Aortic smooth muscle cell (primary cell): Measurements from ENCODE around the gene UGT2B11. TPM values are rescaled to one million over a fixed set of nuclear protein-coding genes. Genes with fewer than 3 reads are reported as not detected.

Source experiments
- total RNA-seq: library from RNA; depleted of rRNA; stranded (reverse); fragments of >200 nt; gene quantifications from 2 replicates; pipeline ENCODE4 v1.2.3, GENCODE V29; 2014

UGT2B11 gene
- total RNA-seq: not detected in 2 replicates

DNA sequence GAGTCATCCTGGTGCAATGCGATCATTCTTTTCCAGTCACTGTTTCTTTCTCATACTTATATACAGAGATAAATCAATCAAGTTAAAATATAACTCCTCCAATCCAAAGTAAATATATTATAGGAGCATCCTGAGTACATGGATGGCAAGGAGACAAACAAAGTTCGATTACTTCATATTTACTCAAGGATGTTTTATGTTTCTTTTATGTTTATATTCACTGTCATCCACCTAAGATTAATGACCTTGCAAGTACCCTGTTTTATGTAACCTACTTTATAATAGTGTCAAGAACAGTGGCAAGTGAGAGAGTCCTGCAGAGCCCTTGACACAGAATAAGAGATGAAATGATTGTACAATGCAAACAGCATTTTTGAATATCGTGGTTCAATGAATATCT is at the start of gene UGT2B11:
UGT2B11 (minus strand) TSS at position 33 of the 400 bp plus-strand sequence; CDS start at position 7, 26 bp downstream.

Other genes with a start within 250 kb of the UGT2B11 start
- gene UGT2B7, start 118.3 kb downstream of the UGT2B11 start, total RNA-seq: not detected in 2 replicates
- not detected in 2 replicates for gene UGT2B28, start 65.7 kb upstream of the UGT2B11 start, total RNA-seq